HG03439 (cell line): ENCODE data around the gene SPRYD7.

ENCODE experiments used
- ATAC-seq: cut with Tn5 transposase; IDR thresholded peaks from one replicate; pipeline ENCODE4 v1.9.1; 2021; ENCODE audit warnings: mild to moderate bottlenecking, moderate library complexity; ENCODE audit not compliant: unreplicated experiment

The SPRYD7 gene

GRCh38 chr13:49864509-49864908 lies 71.6 kb downstream of the SPRYD7 start:
- no peak for ATAC-seq
